Neural cell (in vitro differentiated cells): Measurements from ENCODE around the gene ZDHHC14.

Source experiments
- CTCF ChIP-seq: fragments of 450-650 bp; IDR thresholded peaks from 2 replicates; pipeline ENCODE4 v1.5.1; 2014; ENCODE audit warnings: antibody characterized with exemption, mild to moderate bottlenecking, moderate library complexity; ENCODE audit not compliant: poor library complexity, severe bottlenecking
- EP300 ChIP-seq: fragments of 450-650 bp; conservative IDR thresholded peaks from 2 replicates; pipeline ENCODE4 v1.6.1; 2014; ENCODE audit warnings: antibody characterized with exemption, mild to moderate bottlenecking, moderate library complexity; ENCODE audit not compliant: poor library complexity, severe bottlenecking
- EZH2 ChIP-seq: fragments of 200-600, 300-800 bp; shearing (Covaris generic), sonication (generic); IDR thresholded peaks from 2 replicates; pipeline ENCODE4 v1.6.1; 2014; ENCODE audit warnings: antibody characterized with exemption, low read length, borderline replicate concordance, mild to moderate bottlenecking; ENCODE audit not compliant: insufficient read depth, poor library complexity, severe bottlenecking
- MXI1 ChIP-seq: fragments of 450-650 bp; conservative IDR thresholded peaks from 2 replicates; pipeline ENCODE4 v1.6.1; 2014; ENCODE audit warnings: antibody characterized with exemption, mild to moderate bottlenecking; ENCODE audit not compliant: poor library complexity, severe bottlenecking
- POLR2AphosphoS5 ChIP-seq: IDR thresholded peaks from 2 replicates; pipeline ENCODE4 v1.6.1; 2012
- RAD21 ChIP-seq: fragments of 450-650 bp; conservative IDR thresholded peaks from 2 replicates; pipeline ENCODE4 v1.6.1; 2014; ENCODE audit warnings: antibody characterized with exemption, mild to moderate bottlenecking, moderate library complexity
- REST ChIP-seq: IDR thresholded peaks from 2 replicates; pipeline ENCODE4 v1.6.1; 2012; ENCODE audit warnings: borderline replicate concordance
- SMC3 ChIP-seq: fragments of 450-650 bp; conservative IDR thresholded peaks from 2 replicates; pipeline ENCODE4 v1.6.1; 2014; ENCODE audit warnings: antibody characterized with exemption, mild to moderate bottlenecking, moderate library complexity; ENCODE audit not compliant: poor library complexity
- TAF1 ChIP-seq: IDR thresholded peaks from 2 replicates; pipeline ENCODE4 v1.6.1; 2012; ENCODE audit warnings: low read depth

GRCh38 chr6:157592541-157592940 is 211.6 kb downstream of the ZDHHC14 start:
- TF ChIP-seq EP300, result no peak
- TF ChIP-seq CTCF, result no peak
- TF ChIP-seq POLR2AphosphoS5, result no peak
- no peak for TF ChIP-seq MXI1
- TF ChIP-seq TAF1, result no peak
- no peak for TF ChIP-seq REST
- no peak for TF ChIP-seq SMC3
- TF ChIP-seq RAD21, result no peak
- TF ChIP-seq EZH2, result no peak
